Osteoblast (primary cell): Measurements from ENCODE around the gene DCDC2. TPM values are rescaled to one million over a fixed set of nuclear protein-coding genes. Genes with fewer than 3 reads are reported as not detected.

Experiments
- DNase-seq: peaks from one replicate; pipeline ENCODE4 v3.0.0; 2011; ENCODE audit warnings: low spot score, mixed read lengths; ENCODE audit not compliant: insufficient read length; ENCODE audit errors: missing footprints
- H2AFZ ChIP-seq: 2 replicates; pipeline ENCODE4 v1.6.0; 2011; ENCODE audit warnings: mild to moderate bottlenecking, low read length
- H3K27ac ChIP-seq: 2 replicates; pipeline ENCODE4 v1.5.1; 2011; ENCODE audit warnings: mild to moderate bottlenecking, low read depth, low read length, moderate library complexity
- H3K27me3 ChIP-seq: 2 replicates; pipeline ENCODE4 v1.6.0; 2012; ENCODE audit warnings: mild to moderate bottlenecking, control low read depth, inconsistent platforms, low read length, moderate library complexity; ENCODE audit not compliant: insufficient read depth
- H3K36me3 ChIP-seq: 2 replicates; pipeline ENCODE4 v1.5.1; 2011; ENCODE audit warnings: mild to moderate bottlenecking, low read length, control low read depth, moderate library complexity; ENCODE audit not compliant: insufficient read depth
- H3K4me1 ChIP-seq: 2 replicates; pipeline ENCODE4 v1.5.1; 2011; ENCODE audit warnings: mild to moderate bottlenecking, low read length, control low read depth, moderate library complexity; ENCODE audit not compliant: insufficient read depth
- H3K4me2 ChIP-seq: 2 replicates; pipeline ENCODE4 v1.6.0; 2011; ENCODE audit warnings: mild to moderate bottlenecking, low read length; ENCODE audit not compliant: insufficient read depth
- H3K4me3 ChIP-seq: fragments of 200-600 bp; sonication (generic); 3 replicates; pipeline ENCODE4 v1.5.1; 2012; ENCODE audit warnings: mild to moderate bottlenecking, low read length, inconsistent platforms; ENCODE audit not compliant: insufficient read depth
- H3K79me2 ChIP-seq: 2 replicates; pipeline ENCODE4 v1.6.0; 2012; ENCODE audit warnings: mild to moderate bottlenecking, low read length, control low read depth, inconsistent platforms; ENCODE audit not compliant: insufficient read depth
- H3K9me3 ChIP-seq: 2 replicates; pipeline ENCODE4 v1.5.1; 2011; ENCODE audit warnings: low read depth, low read length, control low read depth
- H4K20me1 ChIP-seq: 2 replicates; pipeline ENCODE4 v1.6.0; 2012; ENCODE audit warnings: mild to moderate bottlenecking, low read length, control low read depth; ENCODE audit not compliant: insufficient read depth
- total RNA-seq: library from RNA; depleted of rRNA; stranded (reverse); fragments of >200 nt; gene quantifications from 2 replicates; pipeline ENCODE4 v1.2.3, GENCODE V29; 2012
- TF ChIP-seq, protein P1 (sequence below): IDR thresholded peaks from 2 replicates; pipeline ENCODE4 v1.5.1; 2011; ENCODE audit warnings: mild to moderate bottlenecking, low read depth, low read length, moderate library complexity; ENCODE audit errors: extremely low read depth

DCDC2 gene
- total RNA-seq, 1 donor = under 0.01 TPM

DNA sequence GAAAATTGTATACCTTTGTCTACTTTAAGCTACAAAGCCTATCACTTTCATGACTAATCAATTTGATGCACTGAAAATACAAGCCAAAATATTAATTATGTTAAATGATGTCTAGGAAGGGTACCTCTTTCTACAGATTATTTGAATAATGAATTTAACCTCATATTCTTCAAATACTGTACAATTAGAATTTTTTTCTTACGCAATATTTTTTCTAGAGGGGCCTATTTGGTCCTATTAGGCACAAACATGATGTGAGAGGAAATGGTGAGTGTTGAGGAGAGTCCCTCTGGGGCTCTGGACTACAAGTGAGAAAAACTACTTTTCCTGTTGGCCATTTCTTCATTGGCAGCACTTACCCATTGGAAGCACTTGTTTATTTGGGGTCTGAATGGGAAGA, 5.4 kb downstream of the DCDC2 start:
- no peak for DNase-seq
- H3K27me3 ChIP-seq = peaks cover 16% of the 10 kb centered on the region
- H4K20me1 ChIP-seq = no peaks in the 10 kb centered on the region
- TF ChIP-seq, protein P1, sequence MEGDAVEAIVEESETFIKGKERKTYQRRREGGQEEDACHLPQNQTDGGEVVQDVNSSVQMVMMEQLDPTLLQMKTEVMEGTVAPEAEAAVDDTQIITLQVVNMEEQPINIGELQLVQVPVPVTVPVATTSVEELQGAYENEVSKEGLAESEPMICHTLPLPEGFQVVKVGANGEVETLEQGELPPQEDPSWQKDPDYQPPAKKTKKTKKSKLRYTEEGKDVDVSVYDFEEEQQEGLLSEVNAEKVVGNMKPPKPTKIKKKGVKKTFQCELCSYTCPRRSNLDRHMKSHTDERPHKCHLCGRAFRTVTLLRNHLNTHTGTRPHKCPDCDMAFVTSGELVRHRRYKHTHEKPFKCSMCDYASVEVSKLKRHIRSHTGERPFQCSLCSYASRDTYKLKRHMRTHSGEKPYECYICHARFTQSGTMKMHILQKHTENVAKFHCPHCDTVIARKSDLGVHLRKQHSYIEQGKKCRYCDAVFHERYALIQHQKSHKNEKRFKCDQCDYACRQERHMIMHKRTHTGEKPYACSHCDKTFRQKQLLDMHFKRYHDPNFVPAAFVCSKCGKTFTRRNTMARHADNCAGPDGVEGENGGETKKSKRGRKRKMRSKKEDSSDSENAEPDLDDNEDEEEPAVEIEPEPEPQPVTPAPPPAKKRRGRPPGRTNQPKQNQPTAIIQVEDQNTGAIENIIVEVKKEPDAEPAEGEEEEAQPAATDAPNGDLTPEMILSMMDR = no peak
- no peaks in the 10 kb centered on the region for H3K36me3 ChIP-seq
- no peaks in the 10 kb centered on the region for H3K79me2 ChIP-seq
- no peaks in the 10 kb centered on the region for H3K4me1 ChIP-seq
- no peak overlapping the region for H3K4me2 ChIP-seq
- no peak overlapping the region for H3K27ac ChIP-seq
- H2AFZ ChIP-seq = no peak overlapping the region
- no peaks in the 10 kb centered on the region for H3K9me3 ChIP-seq
- H3K4me3 ChIP-seq = no peak overlapping the region

DNA sequence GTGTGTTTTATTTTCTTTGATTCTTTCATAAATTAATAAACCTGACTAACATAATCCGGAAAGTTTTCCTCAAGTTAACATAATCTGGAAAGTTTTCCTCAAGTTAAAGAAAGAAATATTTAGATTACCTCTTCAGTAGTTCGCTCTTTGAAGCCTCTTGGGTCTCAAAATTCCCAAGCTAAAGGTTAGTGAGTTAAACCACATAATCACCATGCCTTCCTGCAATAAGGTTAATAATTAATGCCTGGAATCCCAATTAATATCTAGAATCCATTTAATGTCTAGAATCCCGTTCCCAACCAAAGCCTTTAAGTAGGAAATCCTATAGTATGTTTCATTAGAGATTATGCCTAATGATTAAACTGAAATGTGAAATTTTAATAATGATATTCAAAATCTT, 12.9 kb downstream of the DCDC2 start:
- Histone ChIP-seq H3K79me2 (no peaks in the 10 kb centered on the region), H3K27ac (no peak overlapping the region), H3K9me3 (no peaks in the 10 kb centered on the region), H3K4me3 (no peak overlapping the region), H4K20me1 (no peaks in the 10 kb centered on the region), H2AFZ (no peak overlapping the region), H3K27me3 (no peaks in the 10 kb centered on the region), H3K36me3 (no peaks in the 10 kb centered on the region), H3K4me2 (no peak overlapping the region), H3K4me1 (no peaks in the 10 kb centered on the region)
- DNase-seq = no peak
- TF ChIP-seq, protein P1 = no peak

DNA sequence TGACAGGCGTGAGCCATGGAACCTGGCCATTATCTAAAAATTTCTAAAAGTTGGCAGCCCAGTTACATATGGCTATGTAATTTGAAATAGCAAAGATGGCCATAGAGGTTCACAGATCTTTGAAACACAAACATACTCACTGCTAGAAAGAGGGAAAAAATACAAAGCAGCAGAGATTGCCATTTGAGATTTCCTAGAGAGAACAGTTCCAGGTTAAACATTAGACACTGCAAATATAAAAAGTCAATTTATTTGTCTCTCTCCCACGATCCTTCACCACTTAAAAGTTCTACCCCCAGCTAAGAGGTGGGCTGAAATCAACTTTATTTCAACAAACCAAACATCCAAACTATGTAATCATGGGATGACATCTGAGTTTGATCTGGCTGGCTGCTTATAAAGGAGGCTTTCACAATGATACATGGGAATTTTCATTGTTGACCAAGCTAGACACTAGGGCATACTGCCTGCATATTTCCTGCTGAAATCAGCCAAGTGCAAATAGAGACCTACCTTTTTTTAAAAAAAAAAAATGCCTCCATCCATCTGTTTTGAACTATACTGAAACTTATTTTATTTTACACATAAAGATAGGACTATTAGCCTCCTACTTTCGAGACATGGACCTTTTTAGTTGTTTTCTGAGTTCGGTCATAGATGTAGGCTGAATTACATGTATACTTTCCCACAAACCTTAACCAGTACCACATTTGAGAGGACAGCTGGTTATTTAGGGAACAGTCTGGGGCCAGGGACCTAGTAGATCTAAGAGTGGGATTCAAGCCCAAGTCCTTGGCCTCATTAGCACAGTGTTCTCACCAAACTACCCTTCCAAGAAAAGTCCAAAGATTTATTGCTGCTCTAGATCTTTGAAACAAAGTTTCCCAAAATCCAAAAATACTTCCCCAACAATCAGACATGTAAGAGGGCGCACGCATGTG, 16.6 kb downstream of the DCDC2 start:
- H3K4me2 ChIP-seq = no peak overlapping the region
- H3K4me1 ChIP-seq = no peaks in the 10 kb centered on the region
- DNase-seq = no peak
- no peak overlapping the region for H3K27ac ChIP-seq
- H2AFZ ChIP-seq = no peak overlapping the region
- no peaks in the 10 kb centered on the region for H3K36me3 ChIP-seq
- H3K9me3 ChIP-seq = no peaks in the 10 kb centered on the region
- TF ChIP-seq, protein P1 = no peak
- no peaks in the 10 kb centered on the region for H3K27me3 ChIP-seq
- no peak overlapping the region for H3K4me3 ChIP-seq
- H4K20me1 ChIP-seq = no peaks in the 10 kb centered on the region
- H3K79me2 ChIP-seq = no peaks in the 10 kb centered on the region

DNA sequence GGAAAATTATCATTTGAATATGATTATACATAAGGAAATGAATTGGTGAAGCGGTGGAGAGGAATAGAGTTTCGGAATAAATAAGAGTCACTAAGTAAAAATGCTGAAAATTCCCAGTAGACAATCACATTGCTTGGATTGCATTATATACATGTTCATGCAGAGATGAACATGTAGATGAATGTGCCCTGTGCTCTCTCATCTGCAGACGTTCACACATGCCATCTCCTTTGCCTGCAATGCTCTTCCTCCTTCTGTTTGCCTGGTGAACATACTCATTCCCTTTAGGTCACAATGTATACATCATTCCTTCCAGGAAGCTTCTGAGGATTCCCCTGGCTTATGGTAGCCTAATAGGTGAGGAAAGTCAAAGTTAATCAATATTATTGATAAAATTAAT, 17.9 kb downstream of the DCDC2 start:
- TF ChIP-seq, protein P1 = no peak
- no peak overlapping the region for H2AFZ ChIP-seq
- no peak overlapping the region for H3K27ac ChIP-seq
- no peaks in the 10 kb centered on the region for H3K27me3 ChIP-seq
- DNase-seq = no peak
- H3K9me3 ChIP-seq = no peaks in the 10 kb centered on the region
- no peaks in the 10 kb centered on the region for H3K79me2 ChIP-seq
- no peaks in the 10 kb centered on the region for H4K20me1 ChIP-seq
- H3K4me1 ChIP-seq = no peaks in the 10 kb centered on the region
- no peak overlapping the region for H3K4me3 ChIP-seq
- no peaks in the 10 kb centered on the region for H3K36me3 ChIP-seq
- no peak overlapping the region for H3K4me2 ChIP-seq
